Measurements from ENCODE around the gene PRSS57.
"Not testable (repeated sequence)": the region's sequence is repeated elsewhere in the genome, so short reads cannot be mapped to it uniquely, and the experiment has no call there.

Gene PRSS57

GRCh38 chr19:668675-669434 is 26.4 kb downstream of the PRSS57 start:
- DNase-seq, result not testable (repeated sequence)

- DNase-seq, result not testable (repeated sequence)
Measured at GRCh38 chr19:666985-667573, 28.2 kb downstream of the PRSS57 start.

DNA sequence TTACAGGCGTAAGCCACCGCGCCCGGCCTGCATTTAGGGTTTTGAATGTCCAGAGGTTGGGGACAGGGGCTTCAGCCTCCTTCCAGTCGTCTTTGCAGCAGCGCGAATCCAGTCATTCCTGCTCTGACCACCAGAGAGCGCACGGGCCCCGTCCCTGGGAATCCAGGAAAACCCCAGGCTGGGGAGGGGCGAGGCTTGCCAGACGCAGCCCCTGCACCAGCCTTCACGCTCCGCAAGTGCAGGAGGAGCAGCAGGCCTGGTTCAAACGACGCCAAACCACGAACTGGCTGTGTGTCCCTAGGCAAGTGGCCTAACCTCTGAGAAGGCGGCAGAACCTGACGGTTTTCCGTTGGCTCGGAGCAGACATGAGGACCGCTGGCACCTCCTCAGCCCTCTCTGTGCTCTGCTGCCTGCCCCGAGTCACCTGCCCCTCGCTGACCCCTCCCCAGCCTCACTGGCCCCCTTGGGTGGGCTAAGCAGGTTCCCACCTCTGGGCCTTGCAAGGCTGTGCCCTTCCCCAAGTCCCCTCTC is 30.3 kb downstream of the PRSS57 start:
- peak; percentile 80 for DNase-seq

GRCh38 chr19:663682-664117 is 31.6 kb downstream of the PRSS57 start:
- DNase-seq, result no peak

GRCh38 chr19:662962-663681 is 32.1 kb downstream of the PRSS57 start, which contains the start of gene RNF126:
Gene RNF126, minus strand, starts transcription at chr19:663214. Its CDS starts 93 bp downstream, at chr19:663121.
- peak; percentile 92 for DNase-seq

DNA sequence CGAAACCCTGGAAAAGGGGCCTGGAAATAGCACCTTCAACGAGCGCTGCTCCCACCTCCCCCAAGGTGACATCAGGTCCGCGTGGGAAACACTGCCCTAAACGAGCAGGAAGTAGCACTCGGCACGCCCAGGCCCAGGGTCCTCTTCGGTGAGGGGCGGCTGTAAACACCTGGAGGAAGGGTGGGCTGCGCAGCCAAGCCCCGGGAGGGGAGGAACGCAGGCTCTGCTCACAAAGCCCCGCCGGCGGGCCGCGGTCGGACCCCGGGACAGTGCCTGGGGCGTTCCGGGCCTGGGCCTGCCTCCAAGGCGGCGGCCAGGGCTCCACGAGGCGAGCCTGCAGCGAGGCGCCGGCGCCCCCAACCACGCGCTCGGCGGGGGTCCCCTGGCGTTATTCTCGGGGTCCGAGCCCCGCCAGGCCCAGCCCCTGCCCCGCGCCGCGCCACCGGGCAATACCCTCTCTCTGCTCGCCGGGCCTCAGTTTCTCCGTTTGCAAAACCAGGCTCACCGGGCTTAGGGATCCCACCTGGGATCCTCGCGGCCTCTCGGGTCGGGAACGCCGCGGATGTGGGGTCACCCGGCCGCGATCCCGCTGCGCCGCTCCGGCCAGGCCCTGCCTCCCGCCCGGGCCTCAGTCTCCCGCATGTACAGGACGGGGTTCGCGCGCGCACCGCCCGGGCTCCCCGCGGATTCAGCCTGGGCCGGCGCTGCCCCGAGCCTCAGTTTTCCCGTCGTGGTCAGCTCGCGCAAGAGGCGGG is 32.9 kb downstream of the PRSS57 start:
- peak; percentile 59 for DNase-seq

- DNase-seq, result no peak
Measured at GRCh38 chr19:661427-662196, 33.6 kb downstream of the PRSS57 start.

DNA sequence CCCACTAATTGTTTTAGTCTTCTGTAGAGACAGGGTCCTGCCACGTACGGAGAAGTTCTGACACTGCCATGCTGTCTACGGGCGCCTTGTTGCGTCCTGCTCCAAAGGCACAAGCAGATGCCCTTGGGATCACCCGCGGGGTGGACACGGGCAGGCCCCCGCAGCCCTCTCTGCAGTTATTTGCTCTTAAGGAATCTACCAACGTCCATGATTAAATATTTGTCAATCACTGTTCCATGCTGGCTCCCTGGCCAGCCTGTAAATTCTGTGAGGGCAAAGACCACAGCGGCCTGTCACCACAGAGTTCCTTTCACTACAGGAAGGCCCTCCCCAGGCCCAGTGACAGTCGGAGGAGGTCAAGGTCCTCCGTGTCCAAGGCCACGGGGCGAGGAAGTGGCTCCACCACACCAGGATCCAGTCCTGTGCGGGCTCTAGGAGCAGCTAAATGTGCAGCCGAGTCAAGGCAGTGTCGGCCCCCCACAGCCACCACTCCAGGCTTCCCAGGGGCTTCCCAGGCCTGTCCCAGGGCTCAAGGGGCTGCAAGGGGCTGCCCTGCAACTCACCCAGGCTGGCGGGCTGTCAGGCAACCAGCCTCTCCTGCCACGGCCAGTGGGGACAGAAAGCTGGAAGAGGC is 34.3 kb downstream of the PRSS57 start:
- no peak for DNase-seq

GRCh38 chr19:658916-659839 is 36.1 kb downstream of the PRSS57 start:
- no peak for DNase-seq

DNA sequence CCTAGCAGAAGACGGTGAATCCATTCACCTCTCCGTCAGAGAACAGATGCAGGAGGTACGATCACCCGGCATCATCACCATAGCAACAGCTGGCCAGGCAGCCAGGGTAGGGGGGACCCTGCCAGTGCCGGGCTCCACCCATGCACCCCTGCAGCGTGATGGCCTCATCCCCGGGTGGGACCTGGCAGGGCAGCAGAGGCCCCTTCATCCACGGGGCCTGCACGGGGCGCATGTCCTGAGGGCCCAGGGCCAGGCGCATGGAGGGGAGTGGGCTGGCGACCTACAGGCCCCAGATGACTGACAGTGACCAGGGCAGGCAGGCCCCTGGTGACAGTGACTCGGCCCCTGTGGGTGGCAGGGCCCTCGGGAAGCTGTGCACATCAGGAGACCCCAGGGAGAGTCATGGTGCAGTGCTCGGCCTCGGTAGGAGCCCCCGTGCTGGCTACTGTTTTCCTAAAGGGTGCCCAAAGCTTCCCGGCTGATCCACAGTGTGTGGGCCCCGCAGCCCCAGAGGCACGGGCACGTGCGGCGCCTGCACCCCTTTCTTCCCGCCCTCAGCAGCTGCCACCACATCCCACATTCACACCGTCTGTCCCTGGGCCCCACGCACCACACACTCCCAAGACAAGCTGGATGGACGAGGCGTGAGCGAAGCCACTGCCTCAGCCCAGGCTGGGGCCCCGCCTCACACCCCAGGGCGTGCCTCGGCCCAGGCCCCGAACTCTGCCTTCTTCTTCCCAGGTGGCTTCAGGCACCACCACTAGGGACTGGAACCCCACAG is 37.0 kb downstream of the PRSS57 start:
- DNase-seq, result no peak

- DNase-seq, result no peak
Measured at GRCh38 chr19:657611-658010, 37.6 kb downstream of the PRSS57 start.

GRCh38 chr19:656751-657559 is 38.3 kb downstream of the PRSS57 start:
- DNase-seq, result no peak

DNA sequence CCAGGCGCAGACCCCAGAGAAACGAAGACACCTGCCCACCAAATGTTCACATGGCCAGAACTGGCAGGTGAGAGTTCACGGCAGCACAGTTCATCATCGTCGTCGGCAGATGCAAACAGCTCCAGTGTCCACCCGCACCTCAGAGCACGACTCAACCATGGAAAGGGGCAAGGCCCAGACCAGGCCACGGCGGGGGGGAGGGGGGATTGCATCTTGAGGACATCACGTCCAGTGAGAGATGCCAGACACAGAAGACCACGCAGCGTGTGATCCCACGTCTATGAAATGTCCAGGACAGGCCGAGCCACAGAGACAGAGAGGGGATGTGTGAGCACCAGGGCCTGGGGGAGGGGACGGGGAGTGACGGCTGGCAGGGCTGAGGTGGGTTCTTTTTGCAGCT is 39.6 kb downstream of the PRSS57 start:
- DNase-seq, result no peak

- no peak for DNase-seq
Measured at GRCh38 chr19:653425-653824, 41.8 kb downstream of the PRSS57 start.

DNA sequence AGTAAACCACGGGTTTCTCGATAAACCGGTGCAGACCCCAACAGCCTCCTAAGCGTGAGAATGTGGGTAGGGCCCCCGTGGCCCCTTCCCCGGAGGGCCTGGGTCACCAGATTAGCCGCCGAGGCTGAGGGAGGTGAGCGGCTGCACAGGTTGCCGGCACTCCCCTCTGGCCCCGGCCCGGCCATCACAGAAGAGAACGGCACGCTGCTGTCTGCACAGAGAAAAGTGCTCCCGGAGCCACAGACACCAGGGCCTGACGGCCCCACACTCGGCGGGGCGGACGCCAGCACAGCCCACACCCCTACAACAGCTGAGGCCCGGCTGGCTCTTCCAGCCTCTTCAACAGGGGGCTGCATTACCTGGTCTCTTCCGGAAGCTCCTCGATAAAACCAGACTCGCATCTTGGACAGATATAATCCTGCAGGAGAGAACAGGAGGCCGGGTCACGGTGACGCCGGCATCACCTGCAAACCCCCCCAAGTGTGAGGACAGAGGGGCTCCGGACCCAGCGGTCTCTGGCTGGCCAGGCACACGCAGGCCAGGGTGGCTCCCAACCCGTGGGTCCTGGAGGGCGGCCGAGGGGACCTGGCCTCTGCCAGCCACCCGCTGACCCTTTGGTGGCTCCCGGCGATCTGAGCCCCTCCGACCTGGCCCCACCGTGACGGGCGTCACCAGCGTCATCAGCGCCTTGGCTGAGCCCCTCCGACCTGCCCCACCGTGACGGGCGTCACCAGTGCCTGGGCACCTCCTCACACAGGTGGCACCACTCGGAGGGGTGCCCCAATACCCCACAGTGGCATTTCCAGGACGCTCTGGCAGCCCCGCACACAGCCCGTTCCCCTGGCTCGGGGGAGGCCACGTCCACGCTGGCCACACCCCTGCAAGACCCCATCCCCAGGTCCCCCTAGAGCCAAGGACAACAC is 42.5 kb downstream of the PRSS57 start:
- no peak for DNase-seq

DNA sequence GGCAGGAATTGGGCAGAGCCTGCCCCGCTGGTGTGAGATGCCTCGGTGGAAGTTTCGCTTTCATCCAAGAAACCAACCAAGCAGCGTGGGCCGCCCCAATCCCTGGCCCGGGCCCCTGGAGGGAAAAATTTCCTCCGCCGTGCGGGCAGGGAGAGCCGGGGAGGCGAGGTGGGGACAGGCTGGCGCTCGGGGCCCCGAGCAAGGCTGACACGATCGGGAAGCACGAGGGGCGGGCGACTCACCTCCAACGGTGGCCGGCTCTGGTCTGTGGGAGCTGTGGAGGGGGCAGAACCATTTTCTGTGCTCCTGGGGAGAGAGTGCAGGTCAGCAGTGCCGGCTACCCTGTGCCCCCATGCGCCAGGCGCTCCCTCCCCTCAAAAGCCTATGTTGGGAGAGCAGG is 43.3 kb downstream of the PRSS57 start:
- DNase-seq, result no peak

All from right kidney (tissue), 1 donor.